Naive B cell (primary cell): ENCODE measurements around the gene PASD1. TPM values are rescaled to one million over a fixed set of nuclear protein-coding genes. Genes with fewer than 3 reads are reported as not detected.
"Not testable (repeated sequence)": the region's sequence is repeated elsewhere in the genome, so short reads cannot be mapped to it uniquely, and the experiment has no call there.

Experiments
- ATAC-seq, 2 donors: fragments of 150-1000 bp; cut with Tn5 transposase; 2 replicates each; pipeline ENCODE4 v1.10.0; 2021; ENCODE audit warnings: low read depth in 2 of 2, mild to moderate bottlenecking in 2 of 2, moderate library complexity in 2 of 2
- DNase-seq: peaks from one replicate; pipeline ENCODE4 v3.0.0; 2022
- H3K27ac Mint-ChIP-seq, 6 donors: one replicate each; pipeline ENCODE4 v1.8.0; 2020 to 2022; ENCODE audit warnings: mild to moderate bottlenecking in 6 of 6, mixed read lengths in 6 of 6, moderate library complexity in 5 of 6, inconsistent platforms in 2 of 6
- H3K27me3 Mint-ChIP-seq, 3 donors: one replicate each; pipeline ENCODE4 v1.8.0; 2021 to 2022; ENCODE audit warnings: mixed read lengths in 3 of 3, mild to moderate bottlenecking in 1 of 3
- H3K36me3 Mint-ChIP-seq, 2 donors: one replicate each; pipeline ENCODE4 v1.8.0; 2020 to 2022; ENCODE audit warnings: mixed read lengths in 2 of 2, inconsistent platforms in 1 of 2, mild to moderate bottlenecking in 1 of 2
- H3K4me1 Mint-ChIP-seq, 3 donors: one replicate each; pipeline ENCODE4 v1.8.0; 2020 to 2022; ENCODE audit warnings: mixed read lengths in 3 of 3, inconsistent platforms in 1 of 3, mild to moderate bottlenecking in 1 of 3, moderate library complexity in 1 of 3
- H3K4me3 Mint-ChIP-seq, 8 donors: one replicate each; pipeline ENCODE4 v1.8.0; 2020 to 2022; ENCODE audit warnings: mild to moderate bottlenecking in 8 of 8, mixed read lengths in 8 of 8, moderate library complexity in 8 of 8, inconsistent platforms in 2 of 8
- H3K9me3 Mint-ChIP-seq, 7 donors: one replicate each; pipeline ENCODE4 v1.8.0; 2020 to 2022; ENCODE audit warnings: mixed read lengths in 7 of 7, mild to moderate bottlenecking in 5 of 7, inconsistent platforms in 2 of 7, moderate library complexity in 1 of 7
- polyA plus RNA-seq, 6 donors: library from polyadenylated mRNA; unstranded; fragments of 300-500 nt; fragmentation: Illumina TruSeq; gene quantifications; one replicate each; pipeline ENCODE4 v1.2.3, GENCODE V29; 2021; ENCODE audit warnings: low read depth in 6 of 6

The PASD1 gene
- polyA plus RNA-seq, 6 donors from 2014 or later: not detected

DNA sequence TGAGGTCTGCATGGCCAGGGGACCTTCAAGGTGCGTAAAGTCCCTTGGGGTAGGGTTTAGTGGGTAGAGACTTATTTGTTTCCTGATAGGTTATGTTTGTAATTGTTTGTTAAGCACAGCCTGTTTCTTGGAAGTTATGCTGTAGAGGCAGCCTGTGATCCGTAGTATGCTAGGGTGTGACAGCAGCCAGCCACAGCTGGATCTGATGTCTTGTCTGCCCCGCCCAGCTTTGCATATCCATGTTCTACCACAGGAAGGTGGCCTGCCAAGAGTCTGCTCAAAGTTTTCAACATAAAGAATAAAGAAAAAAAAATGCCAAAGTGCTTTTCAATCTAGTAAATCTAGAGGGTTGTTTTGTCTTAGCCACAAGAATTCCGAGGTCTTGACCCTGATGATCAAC lies 112.7 kb downstream of the PASD1 start:
- DNase-seq (no peak), ATAC-seq (no peak)
- Mint-ChIP-seq H3K4me3 (no peak overlapping the region), H3K4me1 (no peaks in the 10 kb centered on the region), H3K27me3 (peaks cover 4 to 10% (median 8%) of the 10 kb centered on the region in 3 donors), H3K27ac (no peak overlapping the region), H3K36me3 (no peaks in the 10 kb centered on the region), H3K9me3 (peaks cover 0 to 5% (median 0%) of the 10 kb centered on the region in 7 donors)

DNA sequence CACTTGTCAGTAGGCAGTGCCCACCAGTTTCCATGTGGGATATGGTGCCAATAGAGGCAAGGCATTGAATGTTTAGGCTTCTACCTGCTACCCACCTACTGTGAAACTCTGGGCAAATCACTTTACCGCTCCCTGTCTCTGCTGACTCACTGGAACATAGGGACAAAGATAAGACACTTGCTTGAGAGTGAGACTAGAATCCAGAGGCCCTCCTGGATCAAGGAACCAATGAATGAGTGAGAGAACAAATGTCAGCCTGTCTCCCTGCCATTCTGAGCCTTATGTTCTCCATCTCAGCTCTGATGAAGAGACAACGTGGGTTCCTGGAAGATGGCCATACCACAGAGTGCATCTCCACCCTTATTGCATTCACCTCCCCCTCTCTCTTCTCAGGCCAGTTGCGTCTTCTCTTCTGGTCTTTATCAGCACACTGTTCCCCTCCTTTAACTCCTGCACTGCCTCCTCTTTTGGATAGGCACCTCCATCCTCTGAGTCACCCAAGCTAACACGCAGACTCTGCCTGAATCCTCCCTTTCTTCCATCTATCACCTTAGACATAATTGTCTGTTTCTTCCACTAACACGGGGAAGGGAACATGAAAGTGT lies 116.4 kb downstream of the PASD1 start:
- H3K27ac Mint-ChIP-seq: no peak overlapping the region
- ATAC-seq (no peak), DNase-seq (no peak)
- H3K36me3 Mint-ChIP-seq: no peaks in the 10 kb centered on the region
- peaks cover 0 to 2% (median 0%) of the 10 kb centered on the region in 7 donors for H3K9me3 Mint-ChIP-seq
- no peaks in the 10 kb centered on the region for H3K4me1 Mint-ChIP-seq
- H3K4me3 Mint-ChIP-seq: no peak overlapping the region
- H3K27me3 Mint-ChIP-seq: peaks cover 0 to 26% (median 26%) of the 10 kb centered on the region in 3 donors

DNA sequence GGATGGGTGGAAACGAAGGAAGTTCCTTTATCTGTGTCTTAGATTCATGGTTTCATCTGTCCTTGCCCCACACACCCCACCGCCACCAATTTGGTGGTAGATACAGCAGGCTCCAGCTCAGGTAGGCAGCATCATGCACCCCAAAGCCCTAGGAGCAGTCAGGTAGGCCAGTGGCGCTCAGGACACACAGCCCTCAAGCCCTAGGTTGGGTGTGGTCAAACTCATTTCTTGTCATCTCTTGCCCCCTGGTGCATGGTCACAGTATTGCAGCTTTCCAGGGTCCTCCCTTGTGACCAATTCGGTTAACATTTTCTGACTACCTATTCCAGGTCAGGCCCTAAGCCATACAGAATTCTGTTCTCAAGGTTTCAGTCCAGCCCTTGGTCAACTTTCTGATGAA lies 117.3 kb downstream of the PASD1 start:
- peaks cover 0 to 2% (median 0%) of the 10 kb centered on the region in 7 donors for H3K9me3 Mint-ChIP-seq
- no peak overlapping the region for H3K27ac Mint-ChIP-seq
- H3K4me3 Mint-ChIP-seq: no peak overlapping the region
- H3K36me3 Mint-ChIP-seq: no peaks in the 10 kb centered on the region
- H3K4me1 Mint-ChIP-seq: no peaks in the 10 kb centered on the region
- H3K27me3 Mint-ChIP-seq: peaks cover 0 to 26% (median 26%) of the 10 kb centered on the region in 3 donors
- ATAC-seq (no peak), DNase-seq (peak; percentile 5)

DNA sequence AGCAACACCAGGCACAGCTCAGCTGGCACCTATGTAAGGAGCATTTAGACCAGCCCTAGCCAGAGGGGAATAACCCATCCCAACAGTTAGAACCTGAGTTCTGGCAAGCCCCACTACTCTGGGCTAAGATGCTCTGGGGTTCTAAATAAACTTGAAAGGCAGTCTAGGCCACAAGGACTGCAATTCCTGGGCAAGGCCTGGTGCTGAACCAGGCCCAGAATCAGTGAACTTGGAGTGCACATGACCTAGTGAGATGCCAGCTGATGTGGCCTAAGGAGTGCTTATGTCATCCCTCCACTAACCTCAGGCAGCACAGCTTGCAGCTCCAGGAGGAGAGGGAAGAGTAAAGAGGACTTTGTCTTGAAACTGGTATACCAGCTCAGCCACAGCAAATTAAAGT lies 124.2 kb downstream of the PASD1 start:
- DNase-seq: no peak
- Mint-ChIP-seq H3K9me3 (no peaks in the 10 kb centered on the region), H3K36me3 (no peaks in the 10 kb centered on the region), H3K27ac (no peak overlapping the region), H3K4me1 (no peaks in the 10 kb centered on the region), H3K27me3 (peaks cover 0 to 10% (median 10%) of the 10 kb centered on the region in 3 donors), H3K4me3 (no peak overlapping the region)
- no peak for ATAC-seq

DNA sequence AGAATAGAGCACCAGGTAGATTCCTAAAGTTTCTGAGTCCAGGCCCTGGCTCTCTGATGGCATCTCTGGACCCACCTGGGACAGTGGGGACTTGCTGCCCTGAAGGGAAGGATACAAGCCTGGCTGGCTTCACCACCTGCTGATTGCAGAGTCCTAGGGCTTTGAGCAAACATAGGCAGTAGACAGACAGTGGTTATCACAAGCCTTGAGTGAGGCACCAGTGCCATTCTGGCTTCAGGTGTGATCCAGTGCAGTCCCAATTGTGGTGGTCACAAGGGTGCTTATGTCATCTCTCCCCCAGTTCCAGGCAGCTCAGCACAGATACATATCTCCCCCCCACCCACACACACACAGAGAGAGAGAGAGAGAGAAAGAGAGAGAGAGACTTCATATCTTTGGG lies 125.2 kb downstream of the PASD1 start:
- peaks cover 7 to 9% (median 8%) of the 10 kb centered on the region in 3 donors for H3K27me3 Mint-ChIP-seq
- H3K4me1 Mint-ChIP-seq: no peaks in the 10 kb centered on the region
- H3K27ac Mint-ChIP-seq: no peak overlapping the region
- peaks cover 0 to 2% (median 0%) of the 10 kb centered on the region in 7 donors for H3K9me3 Mint-ChIP-seq
- H3K36me3 Mint-ChIP-seq: no peaks in the 10 kb centered on the region
- DNase-seq (no peak), ATAC-seq (no peak)
- no peak overlapping the region for H3K4me3 Mint-ChIP-seq

DNA sequence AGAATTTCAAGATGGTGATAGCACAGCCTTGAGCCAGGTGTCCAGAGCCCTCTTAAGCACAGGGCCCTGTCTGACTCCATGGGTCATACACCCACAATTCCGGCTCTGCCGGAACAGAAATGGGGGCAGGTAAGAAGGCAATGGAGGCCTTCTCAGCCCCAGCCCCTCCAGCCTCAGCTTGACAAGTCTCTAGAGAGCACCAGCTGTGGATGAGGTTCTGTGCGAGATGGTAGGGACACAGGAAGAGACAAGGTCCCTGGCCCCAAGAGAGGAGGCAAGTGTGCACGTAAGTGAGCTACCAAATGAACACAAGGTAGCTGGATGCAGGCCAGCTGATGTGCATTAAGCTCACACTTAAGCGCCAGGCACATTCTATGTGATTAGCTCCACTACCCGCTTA lies 129.3 kb downstream of the PASD1 start:
- ATAC-seq (no peak), DNase-seq (no peak)
- Mint-ChIP-seq H3K36me3 (no peaks in the 10 kb centered on the region), H3K27me3 (peaks cover 20 to 24% (median 20%) of the 10 kb centered on the region in 3 donors), H3K9me3 (peaks cover 0 to 2% (median 0%) of the 10 kb centered on the region in 7 donors), H3K4me1 (no peaks in the 10 kb centered on the region), H3K27ac (no peak overlapping the region), H3K4me3 (no peak overlapping the region)

DNA sequence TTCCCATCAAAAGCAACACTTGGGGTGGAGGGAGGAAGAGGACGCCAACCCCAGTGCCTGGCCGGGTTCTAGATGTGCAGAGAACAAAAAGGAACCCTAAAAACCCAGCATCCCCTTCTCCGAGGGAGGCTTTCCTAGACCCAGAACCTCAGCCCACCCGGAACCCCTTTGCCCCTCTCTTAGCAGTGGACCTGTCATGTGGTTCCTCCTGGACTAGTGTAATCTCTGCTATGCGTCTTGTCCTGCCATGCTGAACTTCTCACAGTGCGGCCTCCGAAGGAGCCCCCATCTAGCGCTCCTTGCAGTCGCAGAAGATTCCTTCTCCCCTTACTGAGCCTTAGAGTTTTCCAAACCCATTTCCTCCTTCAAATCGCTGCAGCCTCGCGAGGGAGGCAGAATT lies 130.6 kb downstream of the PASD1 start:
- peaks cover 20 to 24% (median 22%) of the 10 kb centered on the region in 3 donors for H3K27me3 Mint-ChIP-seq
- H3K4me1 Mint-ChIP-seq: no peaks in the 10 kb centered on the region
- H3K4me3 Mint-ChIP-seq: no peak overlapping the region
- no peak for DNase-seq
- H3K27ac Mint-ChIP-seq: no peak overlapping the region
- no peak for ATAC-seq
- H3K9me3 Mint-ChIP-seq: peaks cover 0 to 2% (median 0%) of the 10 kb centered on the region in 7 donors
- H3K36me3 Mint-ChIP-seq: no peaks in the 10 kb centered on the region

DNA sequence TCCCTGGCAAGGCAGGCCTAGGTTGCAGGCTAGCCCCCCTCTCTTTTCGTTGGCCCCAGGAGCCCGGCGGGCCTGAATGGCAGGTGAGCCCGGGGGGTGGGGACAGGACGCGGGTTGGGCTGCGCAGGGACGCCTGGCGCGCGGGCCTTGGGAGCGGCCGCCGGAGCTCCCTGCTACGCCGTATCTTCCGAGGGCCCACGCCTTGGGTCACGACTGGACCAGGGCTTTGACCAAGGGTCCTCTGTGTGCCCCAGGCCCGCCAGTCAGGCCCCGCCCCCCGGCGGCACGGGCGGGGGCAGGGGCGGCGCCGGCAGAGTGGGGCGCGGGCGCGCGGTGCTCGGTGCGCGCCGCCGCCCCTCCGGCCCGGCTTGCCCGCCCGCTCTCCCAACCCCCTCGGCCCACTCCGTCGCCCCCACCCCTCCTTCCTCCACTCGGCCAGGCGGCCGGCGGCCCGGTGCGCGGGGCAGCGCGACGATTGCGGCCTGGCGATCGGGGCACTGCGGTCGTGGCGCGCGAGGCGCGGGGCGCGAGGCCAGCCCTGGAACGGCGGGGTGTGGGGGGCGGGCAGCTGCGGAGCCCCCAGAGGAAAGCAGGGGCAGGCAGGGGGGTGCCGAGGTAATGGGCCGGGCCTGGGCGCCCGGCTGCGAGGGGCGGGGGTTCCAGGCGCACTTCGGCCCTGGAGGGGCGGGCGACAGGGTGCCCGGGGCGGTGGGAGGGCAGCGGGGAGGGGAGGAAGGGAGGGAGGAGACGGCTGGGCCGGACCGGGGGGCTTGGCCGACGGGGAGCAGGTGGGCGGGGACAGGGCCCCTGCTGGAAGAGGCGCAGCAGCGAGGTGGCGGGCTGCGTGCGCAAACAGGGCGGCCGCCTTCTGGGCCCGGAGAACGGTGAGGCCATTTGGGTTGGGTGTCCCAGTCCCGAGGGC lies 131.4 kb downstream of the PASD1 start, which contains the start of gene PRRG3:
Gene PRRG3 (plus strand): TSS at position 798 of the 922 bp plus-strand sequence. CDS start 3,357 bp downstream, outside the sequence.
- no peaks in the 10 kb centered on the region for H3K36me3 Mint-ChIP-seq
- no peak for ATAC-seq
- no peak for DNase-seq
- H3K4me3 Mint-ChIP-seq: peak within 1 kb of the TSS in 1 of 8 donors; percentile 38
- no peaks in the 10 kb centered on the region for H3K4me1 Mint-ChIP-seq
- H3K9me3 Mint-ChIP-seq: peaks cover 0 to 3% (median 0%) of the 10 kb centered on the region in 7 donors
- H3K27ac Mint-ChIP-seq: peak within 1 kb of the TSS in 2 of 6 donors; percentile 42 to 49
- peaks cover 20 to 24% (median 22%) of the 10 kb centered on the region in 3 donors for H3K27me3 Mint-ChIP-seq

DNA sequence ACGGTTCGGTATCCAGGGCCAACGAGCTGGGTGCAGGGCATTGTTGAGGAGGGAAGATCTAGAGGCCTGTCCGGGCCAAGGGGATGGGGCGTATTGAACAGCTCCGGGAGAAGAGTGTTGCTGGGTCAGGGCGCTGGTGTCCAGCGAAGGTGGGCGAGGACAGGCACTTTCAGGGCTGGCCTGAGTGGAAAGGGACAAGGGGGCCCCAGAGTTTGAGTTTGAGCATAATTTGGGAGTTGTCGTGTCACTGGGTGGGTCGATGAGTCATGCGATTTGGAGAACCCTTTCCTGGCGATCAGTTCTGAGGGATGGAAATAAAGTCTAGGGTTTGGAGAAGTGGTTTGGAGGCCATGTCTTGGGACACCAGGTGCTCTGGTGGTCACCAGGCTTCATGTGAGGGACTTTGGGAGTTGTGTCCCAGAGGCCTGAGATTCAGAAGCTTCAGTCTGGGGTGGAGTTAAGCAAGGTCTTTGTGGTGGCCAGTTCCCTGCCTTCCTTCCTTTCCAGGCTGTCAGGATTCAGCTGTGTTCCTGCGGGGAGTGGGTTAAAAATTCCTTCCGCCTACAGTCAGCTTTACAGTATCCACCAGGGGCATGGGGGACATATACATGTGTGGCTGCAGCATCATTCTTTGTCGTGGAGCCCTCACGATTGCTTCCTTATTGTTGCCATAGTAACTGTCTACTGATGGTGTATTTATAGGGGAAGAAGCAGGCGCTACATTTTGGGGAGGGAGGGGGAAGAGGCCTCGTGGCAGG lies 132.3 kb downstream of the PASD1 start:
- H3K4me1 Mint-ChIP-seq: no peaks in the 10 kb centered on the region
- peak overlapping the region in 2 of 6 donors; percentile 42 to 49 for H3K27ac Mint-ChIP-seq
- no peaks in the 10 kb centered on the region for H3K36me3 Mint-ChIP-seq
- DNase-seq (no peak), ATAC-seq (no peak)
- H3K27me3 Mint-ChIP-seq: peaks cover 20 to 24% (median 22%) of the 10 kb centered on the region in 3 donors
- peaks cover 0 to 3% (median 0%) of the 10 kb centered on the region in 7 donors for H3K9me3 Mint-ChIP-seq
- peak overlapping the region in 1 of 8 donors; percentile 38 for H3K4me3 Mint-ChIP-seq

DNA sequence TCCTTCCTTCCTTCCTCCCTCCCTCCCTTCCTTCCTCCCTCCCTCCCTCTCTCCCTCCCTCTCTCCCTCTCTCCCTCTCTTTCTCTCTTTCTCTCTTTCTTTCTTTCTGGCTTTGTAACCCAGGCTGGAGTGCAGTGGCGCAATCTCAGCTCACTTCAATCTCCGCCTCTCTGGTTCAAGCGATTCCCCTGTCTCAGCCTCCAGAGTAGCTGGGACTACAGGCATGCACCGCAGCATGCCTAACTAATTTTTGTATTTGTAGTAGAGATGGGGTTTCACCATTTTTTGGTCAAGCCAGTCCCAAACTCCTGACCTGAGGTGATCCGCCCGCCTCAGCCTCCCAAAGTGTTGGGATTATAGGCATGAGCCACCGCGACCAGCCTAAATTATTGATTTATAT lies 133.6 kb downstream of the PASD1 start:
- H3K4me1 Mint-ChIP-seq, H3K36me3 Mint-ChIP-seq: not testable (repeated sequence)

DNA sequence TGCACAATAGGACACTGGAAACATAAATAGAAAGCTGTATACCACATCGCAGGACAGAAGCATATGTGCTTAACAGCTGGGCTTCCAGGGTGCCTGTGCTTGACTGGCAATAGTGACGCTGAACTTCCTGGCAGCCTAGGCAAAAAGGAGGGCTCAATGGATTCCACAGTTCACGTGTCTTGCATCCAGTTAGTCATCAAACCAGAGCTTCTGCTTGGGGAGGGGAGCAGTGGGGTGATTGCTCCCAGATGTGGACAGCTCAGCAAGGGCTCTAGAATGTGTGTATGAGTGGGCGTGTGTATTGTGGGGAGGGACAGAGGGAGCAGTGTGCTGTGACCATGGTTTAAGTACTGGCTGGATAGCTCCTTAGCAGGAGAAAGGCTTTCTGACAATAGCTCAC lies 134.0 kb downstream of the PASD1 start:
- Mint-ChIP-seq H3K4me1 (no peaks in the 10 kb centered on the region), H3K9me3 (peaks cover 0 to 3% (median 0%) of the 10 kb centered on the region in 7 donors), H3K27ac (no peak overlapping the region), H3K27me3 (peaks cover 20 to 24% (median 22%) of the 10 kb centered on the region in 3 donors), H3K36me3 (no peaks in the 10 kb centered on the region), H3K4me3 (no peak overlapping the region)
- ATAC-seq (no peak), DNase-seq (no peak)

More for the DNA sequence above, 133.6 kb downstream of the PASD1 start:
- not testable (repeated sequence) for ATAC-seq, DNase-seq, H3K27ac Mint-ChIP-seq, H3K9me3 Mint-ChIP-seq
- Mint-ChIP-seq H3K27me3 (peaks cover 20 to 24% (median 22%) of the 10 kb centered on the region in 3 donors), H3K4me3 (peak overlapping the region in 1 of 8 donors; percentile 45)

DNA sequence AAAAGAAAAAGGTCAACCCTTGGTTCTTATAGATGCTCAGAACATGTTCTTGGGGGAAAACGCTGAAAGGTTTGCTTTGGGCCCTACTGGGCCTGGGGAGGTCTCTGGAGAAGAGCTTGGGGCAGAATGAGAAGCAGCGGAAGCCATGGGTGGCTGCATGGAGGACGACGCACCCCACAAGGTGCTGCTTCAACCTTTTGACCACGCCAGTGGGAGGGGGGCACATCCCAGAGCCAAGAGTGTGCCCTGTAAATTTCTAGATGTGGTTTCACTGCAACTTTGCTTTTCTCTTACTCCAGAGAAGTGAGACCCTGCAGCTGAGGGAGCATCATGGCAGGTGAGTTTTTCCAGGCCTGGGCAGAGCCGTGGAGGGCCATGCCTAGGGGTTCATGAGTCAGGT lies 135.0 kb downstream of the PASD1 start:
- Mint-ChIP-seq H3K27ac (no peak overlapping the region), H3K9me3 (peaks cover 0 to 2% (median 0%) of the 10 kb centered on the region in 7 donors), H3K36me3 (no peaks in the 10 kb centered on the region), H3K4me1 (no peaks in the 10 kb centered on the region), H3K27me3 (peaks cover 15 to 19% (median 15%) of the 10 kb centered on the region in 3 donors), H3K4me3 (no peak overlapping the region)
- DNase-seq: no peak
- no peak for ATAC-seq

DNA sequence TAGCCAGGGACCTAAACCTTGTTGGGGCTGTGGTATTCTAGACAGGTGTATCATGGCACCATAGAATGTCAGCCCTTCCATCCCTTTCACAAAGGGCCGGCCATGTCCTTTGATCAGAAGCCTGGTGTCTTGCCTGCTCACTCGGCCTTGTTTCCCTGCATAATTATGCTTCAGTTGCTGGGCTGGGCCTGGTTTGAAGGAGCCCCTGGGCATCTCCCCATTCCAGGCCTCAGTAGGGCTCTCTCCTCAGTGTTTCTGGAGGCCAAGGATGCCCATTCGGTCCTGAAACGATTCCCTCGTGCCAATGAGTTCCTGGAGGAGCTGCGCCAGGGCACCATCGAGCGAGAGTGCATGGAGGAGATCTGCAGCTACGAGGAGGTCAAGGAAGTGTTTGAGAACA lies 136.3 kb downstream of the PASD1 start:
- Mint-ChIP-seq H3K36me3 (no peaks in the 10 kb centered on the region), H3K9me3 (peaks cover 0 to 2% (median 0%) of the 10 kb centered on the region in 7 donors), H3K27ac (peak overlapping the region in 1 of 6 donors; percentile 52), H3K4me3 (no peak overlapping the region), H3K4me1 (no peaks in the 10 kb centered on the region), H3K27me3 (peaks cover 9 to 12% (median 10%) of the 10 kb centered on the region in 3 donors)
- no peak for DNase-seq
- ATAC-seq: no peak
